ENCODE data around the gene ANKUB1. TPM values are rescaled to one million over a fixed set of nuclear protein-coding genes. Genes with fewer than 3 reads are reported as not detected.

The ANKUB1 gene
- polyA plus RNA-seq, 3 donors from 2014 or later = not detected

Other genes starting within 250 kb of the ANKUB1 start
- not detected for gene WWTR1, start 134.5 kb downstream of the ANKUB1 start, polyA plus RNA-seq
- 10 to 100 TPM; 62.7 to 83.5 (median 80.9) TPM for gene COMMD2, start 40.1 kb downstream of the ANKUB1 start, polyA plus RNA-seq
- 100 to 1,000 TPM; 116 to 145 (median 142) TPM for gene RNF13, start 20.7 kb upstream of the ANKUB1 start, polyA plus RNA-seq
- 1 to 10 TPM; 1.7 to 5.8 (median 4.6) TPM for gene PFN2, start 178.3 kb upstream of the ANKUB1 start, polyA plus RNA-seq